GM21576 (cell line): ENCODE results near the gene TTLL6.
"Not testable (repeated sequence)": the region's sequence is repeated elsewhere in the genome, so short reads cannot be mapped to it uniquely, and the experiment has no call there.

Experiments used
- ATAC-seq: cut with Tn5 transposase; IDR thresholded peaks from one replicate; pipeline ENCODE4 v1.9.1; 2021; ENCODE audit warnings: mild to moderate bottlenecking, moderate library complexity; ENCODE audit not compliant: unreplicated experiment

TTLL6 gene

GRCh38 chr17:48725004-48725287 lies 92.1 kb downstream of the TTLL6 start:
- ATAC-seq: no peak

DNA sequence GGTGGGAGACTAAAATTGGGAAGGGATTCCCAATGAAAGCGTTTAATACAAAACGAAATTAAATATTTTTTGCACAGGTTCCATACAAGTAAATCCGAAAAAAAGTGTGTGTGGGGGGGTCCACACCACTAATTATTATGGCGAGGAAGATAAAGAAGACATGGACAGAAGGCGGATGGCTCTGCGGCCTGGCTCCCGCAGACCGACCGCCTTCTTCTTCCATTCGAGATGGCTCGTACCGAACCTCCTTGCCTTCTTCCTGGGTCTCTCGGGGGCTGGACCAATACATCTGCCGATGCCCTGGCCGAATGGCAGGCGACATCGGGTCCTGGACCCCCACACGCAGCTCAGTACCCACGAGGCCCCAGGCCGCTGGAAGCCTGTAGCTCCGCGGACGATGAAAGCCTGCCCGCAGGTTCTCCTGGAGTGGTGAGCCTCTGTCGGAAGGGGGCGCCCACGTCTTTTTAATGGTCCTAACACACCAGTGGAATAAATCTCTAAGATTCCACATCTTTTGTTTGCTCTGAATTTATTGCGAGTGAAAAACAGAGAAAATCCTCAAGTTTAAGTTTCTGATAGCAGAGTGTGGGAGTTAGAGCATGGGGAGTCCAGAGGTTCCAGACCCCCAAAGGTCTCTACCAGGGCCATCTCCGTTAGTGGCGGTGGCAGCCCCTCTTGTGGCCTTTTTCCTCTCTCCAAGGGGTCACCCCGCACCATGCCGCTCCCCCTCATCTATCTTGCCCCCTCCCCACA lies 92.6 kb downstream of the TTLL6 start:
- ATAC-seq: no peak

- ATAC-seq: no peak
Observed at GRCh38 chr17:48723423-48724250, 93.4 kb downstream of the TTLL6 start.

DNA sequence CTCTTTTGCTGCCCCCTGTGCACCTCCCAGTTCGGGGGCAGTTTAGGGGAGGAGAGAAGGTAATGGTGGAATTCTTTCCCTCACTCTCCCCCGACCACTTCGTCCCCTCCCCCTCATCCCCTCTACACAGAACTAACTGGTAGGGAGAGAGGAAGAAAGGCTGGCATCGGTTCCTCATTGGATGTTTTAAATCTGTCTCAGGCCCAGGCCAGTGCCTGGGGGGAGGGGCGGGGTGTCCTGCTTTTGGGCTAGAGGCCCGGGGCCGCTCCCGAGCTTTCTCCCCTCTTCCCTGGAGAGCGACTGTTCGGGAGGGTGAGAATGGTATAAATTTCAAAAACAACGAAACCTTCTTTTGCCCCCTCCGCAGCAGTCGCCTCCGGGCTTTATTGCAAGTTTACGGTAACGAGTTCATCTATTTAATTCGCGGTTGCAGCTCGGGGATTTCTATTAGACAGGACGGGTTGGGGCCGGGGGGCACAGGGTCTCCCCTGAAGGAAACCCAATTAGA lies 94.1 kb downstream of the TTLL6 start, which contains the start of gene PRAC2:
PRAC2 (plus strand) TSS at position 271 of the 508 bp plus-strand sequence. CDS start 1,226 bp downstream, outside the sequence.
- ATAC-seq: no peak

GRCh38 chr17:48722201-48722907 lies 94.7 kb downstream of the TTLL6 start, which contains the start of gene PRAC1:
Gene PRAC1, minus strand, starts transcription at chr17:48722518. Its CDS starts 126 bp downstream, at chr17:48722392.
- no peak for ATAC-seq

DNA sequence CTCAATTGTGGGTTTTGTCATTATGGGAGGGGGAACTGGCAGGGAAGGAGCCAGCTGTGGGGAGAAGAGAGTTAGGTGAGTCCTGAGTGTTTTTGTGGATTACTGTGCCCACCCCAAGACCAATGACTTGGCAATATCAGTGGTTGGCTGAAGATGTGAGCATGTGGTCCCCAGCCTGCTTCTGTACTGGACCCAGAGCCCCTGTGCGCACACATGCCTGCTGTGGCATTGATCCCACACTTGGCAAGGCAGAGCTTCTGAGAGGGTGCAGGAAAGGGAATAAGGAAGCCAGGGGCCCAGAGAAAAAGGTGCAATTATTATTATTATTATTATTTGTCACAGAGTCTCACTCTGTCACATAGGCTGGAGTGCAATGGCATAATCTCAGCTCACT lies 96.0 kb downstream of the TTLL6 start:
- no peak for ATAC-seq

- ATAC-seq: no peak
Observed at GRCh38 chr17:48720266-48721008, 96.6 kb downstream of the TTLL6 start.

DNA sequence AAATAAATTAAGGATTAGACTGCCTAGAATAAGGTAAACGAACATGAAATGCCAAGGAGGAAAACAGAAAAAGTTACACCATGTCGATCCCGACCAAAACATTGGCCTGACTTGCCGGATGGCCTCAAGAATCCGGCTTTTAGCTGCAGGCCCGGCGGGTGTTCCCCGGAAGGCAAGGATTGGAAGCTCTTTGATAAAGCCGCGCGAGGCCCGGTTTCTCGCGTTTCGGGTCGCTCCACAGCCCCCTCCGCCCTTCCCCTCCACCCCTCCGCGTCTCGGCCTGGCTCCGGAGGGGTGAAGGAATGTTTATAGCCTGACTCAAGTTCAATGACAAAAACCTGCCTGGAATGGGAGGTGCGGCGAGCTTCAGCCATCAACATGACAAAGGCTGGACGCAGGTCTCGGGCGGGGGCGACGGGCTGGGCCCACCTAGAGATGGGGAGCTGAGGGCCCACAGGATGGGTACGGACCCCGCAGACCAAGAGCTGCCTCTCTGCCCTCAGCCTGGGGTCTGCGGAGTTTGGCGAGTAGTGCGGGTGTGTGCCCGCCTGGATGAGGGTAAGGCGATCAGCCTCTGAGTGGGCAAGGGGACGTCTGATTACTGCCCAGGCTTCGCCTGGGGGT lies 97.3 kb downstream of the TTLL6 start:
- no peak for ATAC-seq

DNA sequence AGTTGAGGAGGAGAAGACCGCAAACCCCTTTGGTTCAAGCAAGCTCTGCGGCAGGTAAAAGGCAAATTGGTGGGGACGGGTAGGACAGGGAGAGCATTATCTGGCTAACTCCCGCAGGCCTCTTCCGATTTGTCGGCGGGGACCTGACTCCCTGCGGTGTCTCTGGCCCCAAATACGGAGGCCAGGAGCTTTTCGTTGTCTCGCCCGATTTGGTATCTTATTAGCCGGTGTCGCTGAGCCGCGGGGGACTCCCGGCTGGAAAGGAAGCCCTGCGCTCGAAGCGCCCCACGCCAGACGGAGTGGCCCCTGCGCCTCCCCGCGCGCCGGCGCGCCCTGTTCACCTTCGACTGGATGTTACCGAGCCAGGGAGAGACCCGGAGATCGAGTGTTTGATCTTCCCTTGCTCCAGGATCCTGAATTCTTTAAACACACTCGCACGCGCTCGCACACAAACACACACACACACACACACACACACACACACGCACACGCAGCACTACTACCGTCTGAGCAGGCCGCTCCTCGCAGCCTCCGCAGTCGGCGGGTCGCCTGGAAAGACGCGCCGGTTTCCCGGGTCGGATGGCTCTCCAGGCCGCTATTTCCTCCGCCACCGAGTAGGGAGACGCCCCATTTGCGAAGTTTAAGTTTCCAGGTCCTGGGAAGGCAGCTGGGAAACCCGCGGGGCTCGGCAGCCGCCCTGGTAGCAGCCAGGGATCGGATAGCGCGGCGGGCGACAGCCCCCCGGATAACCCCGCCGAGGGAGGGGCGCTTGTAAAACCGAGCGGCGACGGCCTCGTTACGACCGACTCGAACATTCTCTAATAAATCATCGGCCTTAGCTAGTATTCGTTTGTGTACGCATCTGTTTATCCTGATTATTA lies 98.0 kb downstream of the TTLL6 start:
- no peak for ATAC-seq

DNA sequence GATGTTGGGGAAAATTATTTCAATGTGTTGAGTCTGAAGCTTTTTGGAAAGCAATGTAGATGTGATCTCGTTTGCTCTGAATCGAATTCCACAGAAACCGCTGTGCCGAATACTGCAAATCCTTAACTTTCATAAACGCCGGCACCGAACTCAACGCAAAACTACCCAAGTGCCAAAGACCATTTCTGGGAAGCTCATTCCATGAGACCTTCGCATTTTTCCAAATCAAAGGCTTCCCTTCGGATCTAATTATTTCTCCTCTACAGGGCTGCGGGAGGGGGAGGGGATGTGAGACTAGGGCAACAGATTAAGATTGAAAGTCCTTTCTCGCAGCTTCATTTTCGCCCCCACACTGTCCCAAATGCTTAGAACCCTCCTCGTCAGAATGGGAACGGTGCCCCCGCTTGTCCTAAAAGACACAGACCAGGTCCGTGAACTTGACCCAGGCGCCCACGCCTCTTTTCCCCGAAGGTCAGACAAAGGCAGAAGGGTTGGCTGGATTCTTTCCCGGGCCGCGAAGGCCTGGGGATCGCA lies 98.7 kb downstream of the TTLL6 start:
- ATAC-seq: no peak

GRCh38 chr17:48717367-48718226 lies 99.4 kb downstream of the TTLL6 start:
- no peak for ATAC-seq

DNA sequence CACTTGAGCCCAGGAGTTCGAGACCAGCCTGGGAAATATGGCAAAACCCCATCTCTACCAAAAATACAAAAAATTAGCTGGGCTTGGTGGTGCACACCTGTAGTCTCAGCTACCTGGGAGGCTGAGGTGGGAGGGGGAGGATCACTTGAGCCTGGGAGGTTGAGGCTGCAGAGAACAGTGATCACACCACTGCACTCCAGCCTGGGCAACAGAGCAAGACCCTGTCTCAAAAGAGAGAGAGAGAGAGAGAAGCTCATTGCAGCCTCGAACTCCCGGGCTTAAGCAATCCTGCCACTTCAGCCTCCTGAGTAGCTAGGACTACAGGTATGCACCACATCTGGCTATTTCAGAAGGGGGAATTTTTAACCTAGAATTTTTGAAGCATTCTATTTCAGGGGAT lies 100.5 kb downstream of the TTLL6 start:
- not testable (repeated sequence) for ATAC-seq

GRCh38 chr17:48715496-48716399 lies 101.3 kb downstream of the TTLL6 start:
- no peak for ATAC-seq
